Non-pigmented ciliary epithelial cell (primary cell): Measurements from ENCODE around the gene HMCN2.
"Not testable (repeated sequence)": the region's sequence is repeated elsewhere in the genome, so short reads cannot be mapped to it uniquely, and the experiment has no call there.

Experiments used
- DNase-seq: peaks from one replicate; pipeline ENCODE4 v3.0.0-alpha.2; 2010; ENCODE audit warnings: low read depth

The HMCN2 gene

GRCh38 chr9:130432796-130433167, 167.2 kb downstream of the HMCN2 start:
- no peak for DNase-seq

GRCh38 chr9:130433168-130433946, 167.8 kb downstream of the HMCN2 start:
- DNase-seq: no peak

DNA sequence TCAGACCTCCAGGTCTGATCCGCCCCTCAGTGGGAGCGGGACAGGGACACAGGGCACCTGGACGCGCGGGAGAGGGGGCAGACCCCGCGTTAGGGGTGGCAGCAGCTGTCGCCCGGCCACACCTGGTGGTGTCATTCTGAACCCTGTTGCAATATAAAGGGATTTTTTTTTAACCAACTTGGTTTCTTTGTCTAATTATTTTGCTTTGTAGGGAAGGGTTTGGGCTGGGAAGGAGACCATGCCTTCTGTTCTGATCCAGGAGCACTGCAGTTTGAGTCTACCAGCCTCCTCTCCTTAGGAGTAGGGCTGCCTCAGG, 168.3 kb downstream of the HMCN2 start:
- DNase-seq: no peak

- not testable (repeated sequence) for DNase-seq
These were observed 169.1 kb downstream of the HMCN2 start for GRCh38 chr9:130434656-130435055.

DNA sequence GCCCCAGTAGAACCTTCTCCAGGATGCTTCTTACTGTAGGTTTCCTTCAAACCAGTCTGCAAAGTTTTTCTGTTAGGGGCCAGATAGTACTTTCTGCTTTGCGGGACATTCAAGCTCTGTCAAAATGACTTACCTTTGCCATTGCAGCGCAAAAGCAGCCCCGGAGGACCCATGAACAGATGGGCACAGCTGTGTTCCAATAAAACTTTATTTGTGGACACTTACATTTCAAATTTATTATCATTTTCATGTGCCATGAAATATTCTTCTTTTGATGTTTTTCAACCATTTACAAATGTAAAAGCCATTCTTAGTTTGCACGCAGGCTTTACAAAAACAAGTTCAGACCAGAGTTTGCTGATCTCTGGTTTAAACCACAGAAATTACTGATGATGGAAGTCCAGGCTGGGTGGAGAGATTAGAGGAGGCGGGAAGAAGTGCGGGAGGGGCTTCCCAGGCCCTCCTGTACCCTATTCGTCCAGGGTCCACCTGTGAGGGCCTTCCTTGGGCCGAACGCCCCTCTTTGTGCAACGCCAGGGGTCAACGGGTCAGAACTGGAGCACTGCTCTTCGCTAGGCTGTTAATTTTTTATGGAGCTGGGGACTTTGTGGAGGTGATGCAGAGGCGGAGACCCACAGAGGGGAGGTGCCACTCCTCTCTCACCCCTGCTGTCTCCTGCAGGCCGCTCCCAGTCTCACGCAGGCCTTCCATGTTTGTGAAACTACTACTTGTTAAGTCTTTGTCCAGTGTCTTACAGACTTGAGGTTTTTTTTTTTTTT, 171.6 kb downstream of the HMCN2 start:
- no peak for DNase-seq

- DNase-seq: no peak
These were observed 172.9 kb downstream of the HMCN2 start for GRCh38 chr9:130438382-130438981.

- DNase-seq: no peak
These were observed 175.5 kb downstream of the HMCN2 start for GRCh38 chr9:130441031-130441430.

DNA sequence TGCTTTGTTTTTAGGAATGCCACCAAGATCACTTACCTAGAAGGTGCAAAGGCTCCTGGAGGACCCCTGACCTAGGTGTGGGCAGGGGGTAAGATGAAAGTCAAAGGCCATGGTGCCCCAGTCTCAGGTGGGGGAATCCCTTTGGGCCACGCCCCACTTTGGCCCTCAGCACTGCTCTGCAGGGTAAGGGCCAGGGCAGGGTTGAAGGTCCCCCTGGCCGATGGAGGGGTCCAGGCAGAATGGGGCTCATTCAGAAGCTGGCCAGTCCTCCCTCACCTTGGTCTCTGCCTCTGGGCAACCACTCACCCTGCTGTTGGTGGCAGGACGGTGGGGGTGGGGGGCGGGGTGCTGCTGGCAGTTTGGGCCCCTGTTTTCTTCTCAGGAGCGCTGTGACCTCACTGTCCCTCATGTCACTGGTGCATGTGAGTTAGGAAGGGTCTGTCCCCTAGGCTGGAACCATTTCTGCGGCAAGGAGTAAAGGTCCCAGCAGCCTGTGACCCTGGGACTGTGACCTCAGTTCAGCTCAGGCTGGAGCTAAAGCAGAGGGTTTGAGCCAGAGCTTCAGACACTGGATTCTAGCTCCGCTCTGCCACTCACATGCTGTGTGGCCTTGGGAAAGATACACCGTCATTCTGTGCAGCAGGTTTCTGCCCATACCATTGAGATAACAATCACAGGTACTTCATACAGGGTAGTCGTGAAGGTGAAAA, 177.3 kb downstream of the HMCN2 start:
- DNase-seq: no peak

DNA sequence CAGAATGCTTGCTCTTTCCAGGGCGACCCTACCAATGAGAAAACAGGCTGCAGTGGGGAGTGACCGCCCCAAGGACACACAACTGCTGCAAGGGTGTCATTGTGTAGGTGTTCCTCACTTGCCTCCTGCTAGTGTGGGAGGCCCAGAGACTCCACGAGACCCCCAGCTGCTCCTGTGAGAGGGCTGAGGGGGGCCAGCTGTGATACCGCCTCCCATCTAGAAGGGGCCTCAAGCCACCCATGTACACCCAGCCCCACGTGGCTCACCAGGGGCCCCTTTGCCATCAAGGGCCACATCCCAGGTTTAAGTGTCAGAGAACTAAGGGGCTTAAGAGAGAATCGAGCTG, 177.9 kb downstream of the HMCN2 start:
- no peak for DNase-seq

GRCh38 chr9:130443840-130444492, 178.4 kb downstream of the HMCN2 start:
- no peak for DNase-seq

- DNase-seq: no peak
These were observed 179.1 kb downstream of the HMCN2 start, which contains the start of gene ASS1 for GRCh38 chr9:130444565-130445221. Gene ASS1, plus strand, starts transcription at chr9:130444961. Its CDS starts 7,268 bp downstream, at chr9:130452229.

DNA sequence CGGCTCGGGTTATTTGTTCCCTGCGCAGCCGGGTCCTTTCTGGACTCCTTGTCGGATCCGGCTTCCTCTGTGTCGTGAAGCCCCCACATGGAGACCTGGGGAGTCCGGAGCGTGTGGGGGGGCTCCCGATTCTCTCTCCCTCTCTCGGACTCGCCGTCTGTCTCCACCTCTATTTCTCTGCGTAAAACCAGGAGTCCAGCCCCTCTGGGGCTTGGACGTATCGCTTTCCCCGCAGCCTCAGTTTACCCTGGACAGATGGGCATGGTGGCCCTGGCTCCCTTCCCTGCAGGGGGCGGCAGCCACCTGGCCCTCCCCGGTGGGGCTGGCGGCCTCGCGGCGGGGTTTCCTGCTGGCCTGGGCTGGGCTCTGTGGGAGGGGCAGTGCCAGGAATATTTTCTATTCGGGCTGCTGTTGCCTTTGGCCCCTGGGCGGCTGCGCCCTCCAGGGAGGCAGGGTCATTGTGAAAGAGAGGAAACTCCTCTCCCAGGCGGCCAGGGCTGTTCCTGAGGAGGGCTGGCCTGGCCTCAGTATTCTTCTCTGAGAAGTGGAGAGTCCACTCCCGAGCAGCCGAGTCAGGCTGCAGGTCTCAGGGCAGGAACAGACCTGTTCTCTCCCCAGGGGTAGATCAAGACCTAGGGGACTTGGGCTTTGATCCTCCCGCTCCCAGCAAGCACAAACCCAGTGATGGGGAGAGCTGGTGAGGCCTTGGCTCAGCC, 179.9 kb downstream of the HMCN2 start:
- DNase-seq: no peak

- DNase-seq: peak; percentile 51
These were observed 180.7 kb downstream of the HMCN2 start for GRCh38 chr9:130446101-130446861.

GRCh38 chr9:130447193-130447816, 181.7 kb downstream of the HMCN2 start:
- no peak for DNase-seq

DNA sequence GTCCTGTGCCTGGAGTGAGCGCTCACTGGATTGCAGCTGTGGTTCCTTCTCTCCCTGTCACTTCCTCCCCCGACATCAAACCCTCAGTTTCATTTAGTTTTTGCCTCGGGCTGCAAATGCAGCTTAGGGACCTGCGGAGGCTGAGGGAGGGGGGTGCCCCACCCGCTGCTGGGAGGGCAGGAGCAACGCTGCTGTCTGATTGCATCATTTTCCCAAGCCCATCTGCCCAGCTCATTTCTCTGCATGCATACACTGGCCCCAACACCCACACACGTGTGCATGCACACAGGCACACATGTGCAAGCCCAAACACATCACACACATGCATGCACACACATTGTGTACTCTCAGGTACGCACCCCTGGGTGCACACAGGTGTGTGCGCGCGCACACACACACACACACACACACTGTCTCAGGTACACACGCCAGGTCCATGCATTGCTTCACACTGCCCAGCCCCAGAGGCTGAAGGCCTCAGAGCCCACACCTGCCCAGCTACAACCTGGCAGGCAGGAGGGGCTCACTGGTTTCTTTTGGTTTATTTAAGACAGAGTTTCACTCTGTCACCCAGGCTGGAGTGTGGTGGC, 182.6 kb downstream of the HMCN2 start:
- no peak for DNase-seq

DNA sequence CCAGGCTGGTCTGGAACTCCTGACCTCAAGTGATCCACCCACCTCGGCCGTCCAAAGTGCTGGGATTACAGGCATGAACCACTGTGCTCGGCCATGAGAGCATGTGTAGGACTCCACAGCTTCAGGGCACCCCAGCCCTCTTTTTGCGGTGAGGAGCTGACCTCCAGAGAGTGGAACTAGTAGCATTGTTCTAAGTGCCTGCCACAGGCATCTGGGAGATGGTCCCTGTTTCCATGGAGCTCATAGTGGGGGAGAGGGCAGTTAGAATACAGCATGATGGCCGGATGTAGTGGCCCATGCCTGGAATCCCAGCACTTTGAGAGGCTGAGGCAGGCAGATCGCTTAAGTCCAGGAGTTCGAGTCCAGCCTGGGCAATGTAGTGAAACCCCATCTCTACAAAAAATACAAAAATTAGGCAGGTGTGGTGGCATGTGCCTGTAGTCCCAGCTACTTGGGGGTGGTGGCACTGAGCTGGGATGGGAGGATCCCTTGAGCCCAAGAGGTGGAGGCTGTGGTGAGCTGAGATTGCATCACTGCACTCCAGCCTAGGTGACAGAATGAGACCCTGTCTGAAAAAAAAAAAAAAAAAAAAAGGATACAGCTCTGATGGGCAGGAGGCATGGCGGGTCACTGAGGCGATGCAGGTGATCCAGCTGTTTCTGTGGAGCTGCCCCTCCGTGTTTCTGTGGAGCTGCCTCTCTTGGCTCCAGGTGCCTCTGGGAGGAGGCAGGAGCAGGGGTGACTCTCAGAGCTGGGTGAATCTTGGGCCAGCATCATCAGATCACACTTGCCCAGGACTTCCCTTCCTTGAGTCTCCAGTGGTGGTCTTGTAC, 183.4 kb downstream of the HMCN2 start:
- DNase-seq: no peak

DNA sequence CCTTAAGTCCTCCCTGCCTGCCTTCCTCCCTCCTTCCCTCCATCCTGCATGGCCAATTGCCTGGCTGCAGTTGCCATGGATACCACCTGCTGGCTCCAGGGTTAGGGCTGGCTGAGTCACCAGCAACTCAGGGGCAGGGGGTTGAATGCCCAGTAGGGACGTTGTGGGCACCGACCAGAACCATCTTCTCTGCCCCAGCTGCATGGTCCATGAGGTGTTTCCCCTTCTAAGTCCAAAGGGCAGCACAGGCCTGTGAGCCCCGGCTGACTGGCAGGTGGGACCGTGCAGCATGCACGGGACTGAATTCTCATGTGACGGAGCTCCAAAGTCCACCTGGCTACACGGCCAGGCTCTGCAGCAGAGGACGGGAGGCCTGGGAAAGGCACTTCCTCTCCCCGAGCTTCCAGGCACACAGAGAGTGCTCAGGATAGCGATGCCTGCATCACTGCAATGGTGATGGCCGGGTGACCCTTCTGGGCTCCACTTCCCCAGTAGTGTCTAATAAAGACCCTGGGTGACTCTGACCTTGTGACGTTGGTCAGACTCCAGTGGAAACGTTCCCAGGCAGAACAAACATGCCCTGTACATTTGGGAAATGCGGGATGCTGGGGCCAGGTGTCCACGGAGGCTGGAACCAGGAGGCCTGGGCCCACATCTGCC, 184.9 kb downstream of the HMCN2 start:
- no peak for DNase-seq

- no peak for DNase-seq
These were observed 185.4 kb downstream of the HMCN2 start for GRCh38 chr9:130451004-130451390.
